Muscle of back (tissue), 13 donors: Measurements from ENCODE around the gene CT47C1. TPM values are rescaled to one million over a fixed set of nuclear protein-coding genes. Genes with fewer than 3 reads are reported as not detected.
"Not testable (repeated sequence)": the region's sequence is repeated elsewhere in the genome, so short reads cannot be mapped to it uniquely, and the experiment has no call there.

Experiments used
- DNase-seq, 3 donors: peaks; one replicate each; pipeline versions ENCODE4 v3.0.0 to v3.0.0-alpha.2; 2013
- long read RNA-seq, 9 donors: transcript quantifications; one replicate each; lab custom pipeline, GENCODE V29; 2026
- polyA plus RNA-seq, 10 donors: library from polyadenylated mRNA; unstranded; fragments of 120-200 nt; gene quantifications; one replicate each; pipeline ENCODE4 v1.2.1, GENCODE V29; 2013; ENCODE audit not compliant: insufficient read length in 10 of 10

Gene CT47C1
- polyA plus RNA-seq = not detected
- long read RNA-seq, donor 1 = 0 reads
- long read RNA-seq, donor 2 = 0 reads
- long read RNA-seq, donor 3 = 0 reads
- long read RNA-seq, donor 4 = 0 reads
- long read RNA-seq, donor 5 = 0 reads
- long read RNA-seq, donor 6 = 0 reads
- long read RNA-seq, donor 7 = 0 reads
- long read RNA-seq, donor 8 = 0 reads
- long read RNA-seq, donor 9 = 0 reads

DNA sequence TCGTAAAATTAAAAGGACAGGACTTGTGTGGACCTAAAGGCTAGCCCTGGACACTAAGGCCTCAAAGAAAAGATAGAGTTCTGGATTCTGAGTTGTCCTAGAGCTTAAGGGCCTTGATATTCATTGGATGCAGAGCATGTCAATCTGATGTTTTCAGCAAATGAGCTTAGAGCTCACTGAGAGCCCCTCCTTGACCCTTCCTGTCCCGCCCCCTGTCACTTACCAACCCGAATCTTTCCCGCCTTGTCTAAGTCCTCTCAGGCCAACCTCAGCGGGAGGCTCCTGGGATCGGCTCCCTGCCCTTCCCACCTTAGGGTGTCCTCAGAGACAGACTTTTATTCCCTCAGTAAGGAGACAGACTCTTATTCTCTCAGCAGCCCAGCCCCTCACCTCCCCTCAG lies at the start of gene CT47C1:
CT47C1 (plus strand) TSS at position 250 of the 400 bp plus-strand sequence. CDS start 233 bp downstream, outside the sequence.
- no peak for DNase-seq

DNA sequence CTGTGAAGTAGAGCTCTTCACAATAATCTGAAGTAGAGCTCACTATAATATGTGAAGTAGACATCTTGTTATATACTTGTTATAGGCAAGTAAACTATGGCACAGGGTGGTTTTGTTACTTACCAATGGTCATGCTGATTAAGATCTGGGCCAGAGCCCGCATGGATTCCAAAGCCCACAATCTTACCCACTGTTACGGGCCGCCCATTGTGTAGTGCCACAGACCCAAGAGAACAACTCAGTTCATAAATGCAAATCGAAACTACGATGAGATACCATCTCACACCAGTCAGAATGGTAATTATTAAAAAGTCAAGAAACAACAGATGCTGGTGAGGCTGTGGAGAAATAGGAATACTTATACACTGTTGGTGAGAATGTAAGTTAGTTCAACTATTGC lies 46.9 kb upstream of the CT47C1 start:
- DNase-seq = no peak

DNA sequence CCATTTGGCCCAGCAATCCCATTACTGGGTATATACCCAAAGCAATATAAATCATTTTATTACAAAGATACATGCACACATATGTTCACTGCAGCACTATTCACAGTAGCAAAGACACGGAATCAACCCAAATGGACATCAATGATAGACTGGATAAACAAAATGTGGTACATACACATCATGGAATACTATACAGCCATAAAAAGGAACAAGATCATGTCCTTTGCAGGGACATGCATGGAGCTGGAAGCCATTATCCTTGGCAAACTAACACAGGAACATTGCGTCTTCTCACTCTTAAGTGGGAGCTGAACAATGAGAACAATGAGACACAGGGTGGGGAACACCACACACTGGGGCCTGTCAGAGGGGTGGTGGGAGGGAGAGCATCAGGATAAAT lies 46.4 kb upstream of the CT47C1 start:
- DNase-seq = not testable (repeated sequence)

DNA sequence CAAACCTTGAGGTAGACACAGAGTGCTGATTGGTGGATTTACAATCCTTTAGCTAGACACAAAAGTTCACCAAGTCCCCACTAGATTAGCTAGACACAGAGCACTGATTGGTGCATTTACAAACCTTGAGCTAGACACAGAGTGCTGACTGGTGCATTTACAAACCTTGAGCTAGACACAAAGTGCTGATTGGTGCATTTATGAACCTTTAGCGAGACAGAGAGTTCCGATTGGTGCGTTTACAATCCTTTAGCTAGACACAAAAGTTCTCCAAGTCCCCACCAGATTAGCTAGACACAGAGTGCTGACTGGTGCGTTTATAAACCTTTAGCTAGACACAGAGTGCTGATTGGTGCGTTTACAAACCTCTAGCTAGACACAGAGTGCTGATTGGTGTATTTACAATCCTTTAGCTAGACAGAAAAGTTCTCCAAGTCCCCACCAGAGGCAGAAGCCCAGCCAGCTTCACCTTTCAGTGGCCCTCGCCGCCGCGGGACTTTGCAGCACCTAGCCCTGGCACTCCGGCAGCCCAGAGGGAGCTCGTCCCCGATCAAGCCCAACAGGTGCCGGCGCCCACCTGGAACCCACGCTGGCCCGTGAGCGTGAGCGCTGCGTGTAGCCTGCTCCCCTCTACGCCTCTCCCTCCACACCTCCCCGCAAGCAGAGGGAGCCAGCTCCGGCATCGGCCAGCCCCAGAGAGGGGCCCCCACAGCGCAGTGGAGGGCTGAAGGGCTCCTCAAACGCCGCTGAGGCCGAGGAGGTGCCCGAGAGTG lies 44.6 kb upstream of the CT47C1 start:
- DNase-seq = not testable (repeated sequence)

DNA sequence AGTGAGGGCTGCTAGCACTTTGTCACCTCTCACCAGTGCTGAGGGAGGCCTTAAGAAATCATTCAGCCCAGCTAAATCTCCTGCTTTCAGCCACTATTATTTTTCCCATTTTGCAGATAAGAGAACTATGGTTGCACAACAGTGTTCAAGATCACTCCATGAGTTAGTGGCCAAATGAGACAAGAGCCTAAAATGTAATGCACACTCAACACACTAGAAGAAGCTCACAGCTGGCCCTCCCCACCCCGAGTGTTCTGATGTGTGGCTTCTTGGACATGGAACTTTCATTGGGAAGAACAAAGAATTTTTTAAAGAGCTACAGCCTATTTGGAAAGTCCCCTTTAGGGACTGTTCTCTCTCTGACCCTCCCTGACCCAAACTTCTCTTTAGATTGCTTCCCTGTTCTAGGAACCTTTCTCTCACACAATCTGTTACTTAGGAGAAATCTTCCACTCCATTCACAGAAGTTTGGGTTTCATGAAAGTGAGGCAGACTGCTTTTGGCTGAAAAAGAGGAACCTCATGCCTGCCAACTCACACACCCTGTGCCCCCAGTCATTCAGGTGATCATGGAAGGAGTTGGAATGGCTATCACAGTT lies 44.0 kb upstream of the CT47C1 start:
- no peak for DNase-seq

DNA sequence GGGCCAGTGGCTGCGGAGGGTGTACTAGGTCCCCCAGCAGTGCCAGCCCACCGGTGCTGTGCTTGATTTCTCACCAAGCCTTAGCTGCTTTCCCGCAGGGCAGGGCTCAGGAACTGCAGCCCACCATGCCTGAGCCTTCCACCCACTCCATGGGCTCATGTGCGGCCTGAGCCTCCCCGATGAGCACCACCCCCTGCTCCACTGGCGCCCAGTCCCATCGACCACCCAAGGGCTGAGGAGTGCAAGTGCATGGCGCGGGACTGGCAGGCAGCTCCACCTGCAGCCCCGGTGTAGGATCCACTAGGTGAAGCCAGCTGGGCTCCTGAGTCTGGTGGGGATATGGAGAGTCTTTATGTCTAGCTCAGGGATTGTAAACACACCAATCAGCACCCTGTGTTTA lies 43.1 kb upstream of the CT47C1 start:
- not testable (repeated sequence) for DNase-seq

DNA sequence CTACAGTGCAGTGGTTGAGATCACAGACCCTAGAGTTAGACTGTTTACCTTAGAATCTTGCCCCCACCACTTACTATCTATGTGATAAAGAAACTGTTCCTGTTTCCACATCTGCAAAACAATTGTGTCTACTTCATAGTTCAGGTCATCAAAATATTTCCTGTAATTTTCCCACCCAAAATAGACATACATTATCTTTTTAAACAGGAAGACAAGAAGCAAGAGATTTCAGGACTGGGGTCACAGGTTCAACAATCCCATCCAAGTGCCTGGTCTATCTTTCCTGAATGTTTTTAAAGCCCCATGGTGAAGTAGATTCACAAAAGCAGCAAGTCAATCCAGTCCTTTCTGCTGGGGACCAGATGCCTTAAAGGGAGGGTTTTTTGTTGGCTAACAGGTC lies 41.8 kb upstream of the CT47C1 start:
- no peak for DNase-seq

DNA sequence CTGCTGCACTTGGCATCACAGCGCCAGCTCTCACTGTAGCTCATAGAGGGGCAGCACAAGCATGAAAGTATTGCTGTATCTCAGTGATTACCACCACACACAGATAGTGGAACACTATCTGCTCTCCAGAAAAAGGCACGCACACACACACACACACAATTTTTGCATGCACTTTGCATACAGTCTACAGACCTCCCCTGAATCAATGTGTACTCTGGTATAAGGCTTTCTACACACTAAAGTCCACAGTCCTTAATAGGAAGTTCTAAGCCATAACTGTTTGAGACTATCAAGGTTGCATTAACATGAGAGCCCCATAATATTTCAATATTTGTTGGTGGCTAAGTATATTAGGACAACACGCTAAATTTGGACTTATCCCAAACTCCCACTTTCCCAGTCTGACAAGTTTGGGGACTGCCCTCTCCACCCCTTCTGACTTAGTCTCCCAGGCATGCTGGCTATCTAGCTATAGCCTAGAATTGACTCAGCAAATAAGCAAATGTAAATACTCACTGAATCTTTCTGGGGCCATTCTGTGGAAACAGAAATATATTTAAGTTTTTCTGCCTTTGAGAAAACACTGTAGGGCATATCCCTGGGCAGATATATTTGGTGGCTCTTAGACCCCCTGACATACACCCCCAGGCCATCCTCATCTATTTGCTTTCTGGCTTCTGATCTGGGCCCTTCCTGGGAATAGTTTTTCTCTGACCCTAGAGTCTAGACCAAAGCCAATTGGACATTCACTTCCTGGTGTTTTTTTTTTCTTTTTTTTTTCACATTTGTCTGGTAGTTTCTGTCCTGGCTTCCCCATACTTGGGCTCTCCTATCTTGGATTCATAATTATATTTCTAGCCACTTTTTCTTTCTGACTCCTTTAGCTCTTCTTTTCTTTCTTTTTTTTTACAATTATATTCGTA lies 36.4 kb upstream of the CT47C1 start:
- no peak for DNase-seq

DNA sequence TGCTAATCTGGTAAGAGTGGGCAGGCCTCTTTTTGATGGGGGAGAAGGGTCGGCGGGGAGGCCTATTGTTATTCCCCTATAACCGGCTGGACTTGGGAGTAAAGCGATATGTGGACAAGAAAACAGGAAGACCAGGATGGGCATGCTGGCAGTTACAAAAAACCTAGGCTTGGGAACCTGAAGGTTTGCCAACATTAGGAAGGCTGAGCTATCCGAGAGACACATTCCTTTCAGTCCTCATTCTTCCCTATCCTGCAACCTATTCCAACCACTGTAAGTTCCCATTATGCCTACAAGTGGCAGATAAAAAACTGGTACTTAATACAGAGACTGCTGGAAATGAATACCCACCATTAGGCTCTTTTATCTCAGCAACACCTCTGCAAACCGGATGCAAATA lies 32.4 kb upstream of the CT47C1 start:
- no peak for DNase-seq

DNA sequence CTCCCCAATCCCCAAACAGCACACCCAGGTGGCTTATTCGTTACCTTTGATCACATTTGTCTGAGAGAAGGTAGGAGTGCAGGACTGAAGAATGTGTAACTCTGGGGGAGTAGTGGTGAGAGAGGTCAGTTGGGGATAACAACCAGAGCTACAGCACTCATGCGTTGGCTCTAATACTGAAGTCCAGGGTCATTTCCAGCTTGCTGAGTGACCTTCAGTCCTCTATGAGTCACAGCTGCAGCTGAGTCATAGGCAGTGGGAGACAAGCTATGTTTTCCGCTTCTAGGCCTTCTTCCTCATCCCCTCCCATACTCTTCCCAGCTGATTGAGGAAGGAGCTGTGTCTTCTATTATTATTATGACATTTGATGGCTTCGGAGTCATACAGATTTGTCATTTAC lies 31.6 kb upstream of the CT47C1 start:
- peak; percentile 24 to 34 (median 28) for DNase-seq

DNA sequence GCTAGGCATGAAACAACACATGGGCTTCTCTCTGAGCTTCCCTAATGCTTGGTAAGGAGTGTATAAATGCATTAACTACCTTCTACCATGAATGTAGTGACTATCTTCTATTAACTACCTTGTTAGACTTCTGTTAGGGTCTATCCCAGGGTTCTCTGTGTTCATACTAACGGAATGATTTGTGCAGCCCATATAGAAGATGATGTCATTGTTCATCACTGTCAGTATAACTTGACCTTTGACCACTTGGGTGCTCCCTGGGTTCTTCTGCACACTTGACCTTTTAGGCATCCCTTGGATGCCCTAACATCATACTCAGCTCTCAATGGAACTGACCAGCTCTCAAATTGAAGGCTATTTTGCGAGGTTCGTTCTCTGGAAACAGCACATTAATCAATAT lies 30.8 kb upstream of the CT47C1 start:
- DNase-seq = no peak

DNA sequence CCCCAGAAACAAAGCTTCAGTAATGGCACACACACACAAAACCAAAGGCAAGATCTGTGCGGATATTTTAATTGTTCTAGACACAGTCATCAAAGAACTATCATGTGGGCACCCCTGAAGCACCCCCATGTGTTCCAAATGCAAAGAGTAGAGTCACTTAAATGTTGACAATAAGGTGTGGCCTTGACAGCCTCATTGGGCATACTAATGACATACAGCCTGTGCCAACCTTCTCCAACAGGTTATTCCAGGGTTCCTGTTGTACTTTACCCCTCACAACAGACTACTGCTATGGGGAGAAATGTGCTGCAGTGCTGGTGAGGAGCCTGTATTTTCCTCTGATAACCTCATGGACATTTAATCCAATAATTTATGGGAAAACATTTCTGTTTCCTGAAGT lies 29.8 kb upstream of the CT47C1 start:
- no peak for DNase-seq

DNA sequence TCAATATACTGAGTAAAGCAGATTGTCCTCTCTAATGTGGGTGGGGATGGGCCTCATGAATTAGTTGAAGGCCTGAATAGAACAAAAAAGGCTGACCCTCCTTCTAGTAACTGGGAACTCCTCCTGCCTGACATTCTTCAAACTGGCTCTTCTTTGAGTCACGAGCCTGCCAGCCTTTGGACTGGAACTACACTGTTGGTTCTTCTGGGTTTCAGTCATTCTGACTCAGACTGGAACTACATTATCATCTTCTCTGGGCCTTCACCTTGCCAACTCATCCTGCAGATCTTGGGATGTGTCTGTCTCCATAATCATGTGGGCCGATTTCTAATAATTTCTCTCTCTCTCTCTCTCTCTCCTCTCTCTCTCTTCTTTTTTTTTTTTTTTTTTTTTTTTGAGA lies 26.9 kb upstream of the CT47C1 start:
- DNase-seq = no peak

DNA sequence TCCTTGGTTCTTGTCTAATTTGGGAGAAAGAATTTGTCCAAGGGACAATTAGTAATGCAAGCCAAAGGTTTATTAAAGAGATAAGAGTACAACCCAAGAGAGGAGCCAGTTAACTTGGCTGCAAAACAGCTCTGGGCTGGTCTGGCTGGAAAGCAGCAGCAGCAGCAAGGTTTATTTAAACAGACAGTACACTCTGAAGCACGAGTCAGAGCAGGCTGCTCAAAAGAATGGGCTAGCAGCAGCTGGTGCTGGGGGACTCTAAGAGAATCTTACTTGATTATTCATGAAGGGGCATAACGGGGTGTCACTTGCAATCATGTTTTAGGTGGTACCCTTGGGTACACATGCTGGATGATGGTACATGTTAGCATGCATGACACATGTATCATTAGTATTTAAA lies 17.1 kb upstream of the CT47C1 start:
- peak in 1 of 3 donors; percentile 11 for DNase-seq

DNA sequence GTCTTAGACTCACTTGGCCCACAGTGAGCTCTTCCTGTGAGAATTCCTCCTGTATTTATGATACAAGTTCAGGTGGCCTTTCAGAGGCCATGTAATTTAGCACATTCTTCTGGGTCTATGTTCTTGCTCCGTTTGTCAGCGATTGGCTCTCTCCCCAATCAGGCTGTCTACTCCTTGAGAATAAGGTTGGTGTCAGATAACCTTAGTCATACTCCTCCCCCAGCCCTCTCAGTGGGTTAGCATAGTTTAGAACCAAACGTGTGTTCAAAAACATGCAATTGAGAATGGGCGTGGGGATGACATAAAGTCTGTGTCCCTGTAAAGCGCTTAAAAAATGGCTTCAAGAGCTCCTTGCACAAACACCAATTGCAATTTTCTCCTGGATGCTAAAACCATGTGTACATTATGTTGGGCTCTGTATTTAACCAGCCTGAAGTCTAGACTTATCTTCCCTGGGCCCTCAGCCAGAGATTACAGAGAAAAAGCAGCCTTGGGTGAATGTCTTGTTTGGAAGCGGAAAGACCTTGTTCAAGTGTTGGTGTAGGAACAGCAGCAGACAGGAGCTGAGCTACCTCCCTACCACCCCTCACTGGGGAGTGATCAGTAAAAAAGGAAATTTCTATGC lies 9.9 kb upstream of the CT47C1 start:
- DNase-seq = peak in 1 of 3 donors; percentile 21

DNA sequence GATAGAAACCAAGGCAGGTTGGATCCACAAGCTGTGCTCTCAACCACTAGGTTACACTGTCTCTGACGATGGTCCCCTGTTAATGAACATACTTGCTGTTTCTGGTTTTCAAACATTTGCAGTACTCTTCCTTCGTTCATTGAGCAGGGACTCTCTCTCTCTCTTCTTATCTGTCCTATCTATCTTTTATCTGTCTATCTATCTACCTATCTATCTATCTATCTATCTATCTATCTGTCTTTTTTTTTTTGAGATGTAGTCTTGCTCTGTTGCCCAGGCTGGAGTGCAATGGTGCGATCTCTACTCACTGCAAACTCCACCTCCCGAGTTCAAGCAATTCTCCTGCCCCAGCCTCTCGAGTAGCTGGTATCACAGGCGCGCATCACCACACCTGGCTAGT lies 9.4 kb upstream of the CT47C1 start:
- DNase-seq = no peak

DNA sequence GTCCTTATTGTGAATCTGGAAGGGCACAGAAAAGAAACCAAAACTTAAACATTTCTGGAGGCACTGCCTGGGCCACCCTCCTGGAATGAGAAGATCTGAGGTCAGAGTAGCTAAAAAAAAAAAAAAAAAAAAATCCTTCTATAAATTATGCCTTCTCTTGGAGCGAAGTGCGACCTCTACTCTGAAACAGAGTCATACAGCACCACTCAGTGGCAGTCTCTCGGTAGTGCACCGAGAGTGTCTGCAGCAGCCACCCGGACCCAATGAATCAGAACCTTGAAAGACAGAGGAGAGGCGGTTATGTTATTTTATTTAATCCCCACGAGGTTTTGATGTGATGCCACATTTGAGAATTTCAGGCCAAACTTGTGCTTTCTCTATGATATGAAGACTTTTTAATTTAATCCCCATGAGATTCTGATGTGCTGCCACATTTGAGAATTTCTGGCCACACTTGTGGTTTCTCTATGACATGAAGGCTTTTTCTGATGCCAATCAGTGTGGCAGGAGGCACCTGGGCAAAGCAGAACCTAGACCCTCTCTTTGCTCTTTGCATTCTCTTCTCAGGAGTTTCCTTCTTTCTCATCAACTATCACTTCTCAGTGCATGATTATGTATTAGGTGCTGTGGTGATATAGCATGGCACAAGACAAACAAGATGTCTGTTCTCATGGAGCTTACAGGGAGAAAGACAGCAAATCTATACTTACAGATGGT lies 5.6 kb upstream of the CT47C1 start:
- DNase-seq = peak in 2 of 3 donors; percentile 32 to 63

DNA sequence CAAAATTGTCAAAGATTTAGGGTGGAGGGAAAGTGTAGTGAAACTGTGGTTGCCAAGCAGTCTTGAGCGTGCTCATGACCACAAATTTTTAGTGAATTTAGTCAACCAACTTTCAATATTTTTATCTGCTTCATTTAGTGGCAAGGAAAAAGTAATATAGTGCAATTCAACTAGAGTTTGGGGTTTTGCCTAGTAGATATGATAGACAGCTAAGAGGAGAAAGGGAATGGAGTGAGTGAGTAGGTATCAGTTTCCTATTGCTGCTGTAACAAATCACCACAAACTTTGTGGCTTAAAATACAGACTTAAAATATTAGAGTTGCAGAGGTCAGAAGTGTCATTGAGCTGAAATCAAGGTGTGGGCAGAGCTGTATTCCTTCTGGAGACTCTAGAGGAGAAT lies 3.7 kb upstream of the CT47C1 start:
- no peak for DNase-seq

DNA sequence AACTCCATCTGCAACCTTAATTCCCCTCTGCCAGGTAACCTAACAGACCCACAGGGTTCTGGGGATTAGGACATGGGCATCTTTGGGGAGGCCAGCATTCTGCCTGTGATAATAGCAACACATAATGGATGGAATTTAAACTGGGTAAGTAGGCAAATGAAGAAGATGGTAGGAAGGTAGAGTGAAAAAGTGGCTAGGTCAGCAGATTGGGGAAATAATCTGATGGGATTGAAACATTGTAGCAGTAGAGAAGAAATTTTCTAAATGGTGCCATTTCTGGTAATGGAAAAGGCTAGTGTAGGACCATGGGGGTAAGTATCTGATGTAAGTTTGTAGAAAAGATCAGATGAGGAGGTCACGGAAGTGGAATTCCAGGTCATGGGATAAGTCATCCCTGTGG lies 3.0 kb upstream of the CT47C1 start:
- DNase-seq = no peak

DNA sequence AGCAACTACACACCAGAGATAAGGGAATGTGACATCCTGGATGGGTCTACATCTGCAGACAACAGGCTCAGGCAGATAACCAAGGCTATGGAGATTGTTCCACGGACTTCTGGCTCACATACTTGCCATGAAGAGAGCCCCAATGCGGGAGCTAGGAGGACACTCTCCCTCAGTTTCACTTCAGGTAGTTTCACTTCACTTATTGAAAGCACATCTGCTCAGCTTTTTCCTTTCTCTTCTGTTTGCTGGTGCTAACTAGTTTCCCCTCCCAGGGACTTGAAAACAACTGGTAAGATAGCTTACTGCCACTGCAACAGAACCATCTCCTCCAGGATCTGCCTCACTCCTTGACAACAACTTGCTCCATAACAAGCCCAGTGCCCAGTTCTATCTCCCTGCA lies 1.4 kb upstream of the CT47C1 start:
- no peak for DNase-seq
